PFSK-1 (cell line): ENCODE measurements around the gene KCNH6.

Experiments
- FOXP2 ChIP-seq: optimal IDR thresholded peaks from 2 replicates; pipeline ENCODE3; 2011; ENCODE audit warnings: borderline replicate concordance, control low read depth, inconsistent platforms; ENCODE audit not compliant: insufficient read depth; ENCODE audit errors: extremely low read length, extremely low read depth
- POLR2AphosphoS5 ChIP-seq: IDR thresholded peaks from 2 replicates; pipeline ENCODE4 v1.6.1; 2012; ENCODE audit warnings: low read depth, mild to moderate bottlenecking, control low read depth, low read length, moderate library complexity
- SIN3A ChIP-seq: IDR thresholded peaks from 2 replicates; pipeline ENCODE4 v1.6.1; 2012; ENCODE audit warnings: mild to moderate bottlenecking, low read length, moderate library complexity, borderline replicate concordance; ENCODE audit not compliant: insufficient read depth
- TAF1 ChIP-seq: IDR thresholded peaks from 2 replicates; pipeline ENCODE4 v1.6.1; 2012; ENCODE audit warnings: low read length, control low read depth, borderline replicate concordance; ENCODE audit not compliant: insufficient read depth
- TF ChIP-seq, protein P1 (sequence below), 2 experiments: IDR thresholded peaks; 2 replicates each; pipeline versions ENCODE4 v1.6.1 to v1.8.0; 2011 to 2012; ENCODE audit warnings: low read depth in 2 of 2, low read length in 2 of 2, control low read depth in 1 of 2, inconsistent platforms in 1 of 2, mild to moderate bottlenecking in 1 of 2, moderate library complexity in 1 of 2; ENCODE audit not compliant: insufficient read depth in 1 of 2

The KCNH6 gene

DNA sequence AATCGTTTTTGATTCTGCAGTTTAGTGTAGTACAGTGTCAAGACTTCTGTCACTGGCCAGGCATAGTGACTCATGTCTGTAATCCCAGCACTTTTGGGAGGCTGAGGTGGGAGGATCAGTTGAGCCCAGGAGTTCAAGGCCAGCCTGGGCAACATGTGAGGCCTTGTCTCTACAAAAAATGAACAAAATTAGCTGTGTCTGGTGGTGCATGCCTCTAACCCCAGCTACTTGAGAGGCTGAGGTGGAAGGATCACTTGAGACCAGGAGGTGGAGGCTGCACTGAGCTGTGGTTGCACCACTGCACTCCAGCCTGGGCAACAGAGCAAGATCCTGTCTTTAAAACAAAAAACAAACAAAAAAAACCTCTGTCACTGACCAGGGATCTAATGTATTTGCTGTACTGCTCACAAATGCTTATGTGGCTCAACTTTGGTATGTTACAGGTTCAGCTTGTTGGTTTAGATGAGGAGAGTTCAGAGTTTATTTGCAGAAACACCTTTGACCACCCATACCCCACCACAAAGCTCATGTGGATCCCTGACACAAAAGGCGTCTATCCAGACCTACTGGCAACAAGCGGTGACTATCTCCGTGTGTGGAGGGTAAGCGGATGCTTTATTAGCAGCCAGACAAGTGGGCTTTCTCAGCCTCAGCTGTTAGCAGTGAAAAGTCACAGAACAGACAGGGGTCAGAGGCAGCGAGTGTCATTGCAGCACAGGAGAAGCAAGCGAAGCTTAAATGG is 55.0 kb downstream of the KCNH6 start:
- no peak for TF ChIP-seq POLR2AphosphoS5
- TF ChIP-seq, protein P1, sequence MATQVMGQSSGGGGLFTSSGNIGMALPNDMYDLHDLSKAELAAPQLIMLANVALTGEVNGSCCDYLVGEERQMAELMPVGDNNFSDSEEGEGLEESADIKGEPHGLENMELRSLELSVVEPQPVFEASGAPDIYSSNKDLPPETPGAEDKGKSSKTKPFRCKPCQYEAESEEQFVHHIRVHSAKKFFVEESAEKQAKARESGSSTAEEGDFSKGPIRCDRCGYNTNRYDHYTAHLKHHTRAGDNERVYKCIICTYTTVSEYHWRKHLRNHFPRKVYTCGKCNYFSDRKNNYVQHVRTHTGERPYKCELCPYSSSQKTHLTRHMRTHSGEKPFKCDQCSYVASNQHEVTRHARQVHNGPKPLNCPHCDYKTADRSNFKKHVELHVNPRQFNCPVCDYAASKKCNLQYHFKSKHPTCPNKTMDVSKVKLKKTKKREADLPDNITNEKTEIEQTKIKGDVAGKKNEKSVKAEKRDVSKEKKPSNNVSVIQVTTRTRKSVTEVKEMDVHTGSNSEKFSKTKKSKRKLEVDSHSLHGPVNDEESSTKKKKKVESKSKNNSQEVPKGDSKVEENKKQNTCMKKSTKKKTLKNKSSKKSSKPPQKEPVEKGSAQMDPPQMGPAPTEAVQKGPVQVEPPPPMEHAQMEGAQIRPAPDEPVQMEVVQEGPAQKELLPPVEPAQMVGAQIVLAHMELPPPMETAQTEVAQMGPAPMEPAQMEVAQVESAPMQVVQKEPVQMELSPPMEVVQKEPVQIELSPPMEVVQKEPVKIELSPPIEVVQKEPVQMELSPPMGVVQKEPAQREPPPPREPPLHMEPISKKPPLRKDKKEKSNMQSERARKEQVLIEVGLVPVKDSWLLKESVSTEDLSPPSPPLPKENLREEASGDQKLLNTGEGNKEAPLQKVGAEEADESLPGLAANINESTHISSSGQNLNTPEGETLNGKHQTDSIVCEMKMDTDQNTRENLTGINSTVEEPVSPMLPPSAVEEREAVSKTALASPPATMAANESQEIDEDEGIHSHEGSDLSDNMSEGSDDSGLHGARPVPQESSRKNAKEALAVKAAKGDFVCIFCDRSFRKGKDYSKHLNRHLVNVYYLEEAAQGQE (IDR thresholded peaks at IDR 0.05; ENCODE audit: insufficient read depth in 1 of 2, low read depth in 2 of 2, low read length in 2 of 2), result no peak
- no peak for TF ChIP-seq SIN3A

DNA sequence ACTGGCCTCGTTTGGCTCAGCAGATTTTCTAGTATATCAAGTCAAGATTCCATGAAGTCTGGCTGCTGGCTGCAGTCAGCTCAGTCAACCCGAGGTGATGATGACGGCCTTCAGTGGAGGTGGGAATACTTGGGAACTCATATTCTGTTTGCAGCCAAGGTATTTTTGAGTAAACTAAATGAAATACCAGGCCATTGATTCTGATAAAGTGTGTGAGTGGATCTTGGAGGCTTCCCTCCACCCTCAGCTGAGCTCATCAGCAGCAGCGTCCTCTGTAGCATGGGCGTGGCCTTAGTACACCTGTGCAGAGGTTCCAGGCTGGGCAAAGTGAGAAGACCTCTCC is 55.6 kb downstream of the KCNH6 start:
- no peak for TF ChIP-seq FOXP2
- TF ChIP-seq POLR2AphosphoS5, result no peak
- no peak for TF ChIP-seq TAF1
- TF ChIP-seq, protein P1 (IDR thresholded peaks at IDR 0.05; ENCODE audit: insufficient read depth in 1 of 2, low read depth in 2 of 2, low read length in 2 of 2), result no peak
- no peak for TF ChIP-seq SIN3A

DNA sequence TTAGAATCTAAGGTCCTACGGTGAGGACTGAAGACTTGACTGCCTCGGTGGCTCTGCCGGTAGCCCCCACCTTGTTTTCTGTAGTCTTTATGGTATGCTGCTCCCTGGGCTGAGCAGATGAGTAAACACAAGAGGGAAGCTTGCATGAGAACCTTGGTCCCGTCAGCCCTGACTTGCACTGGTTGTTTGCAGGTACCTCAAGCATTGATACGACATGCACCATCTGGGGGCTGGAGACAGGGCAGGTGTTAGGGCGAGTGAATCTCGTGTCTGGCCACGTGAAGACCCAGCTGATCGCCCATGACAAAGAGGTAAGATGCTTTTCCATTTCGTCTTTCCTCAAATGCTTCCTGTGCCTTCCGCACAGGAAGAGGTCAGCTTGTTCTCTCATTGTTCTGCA is 56.5 kb downstream of the KCNH6 start:
- TF ChIP-seq, protein P1 (IDR thresholded peaks at IDR 0.05; ENCODE audit: insufficient read depth in 1 of 2, low read depth in 2 of 2, low read length in 2 of 2), result no peak
- TF ChIP-seq FOXP2 (no peak), TAF1 (no peak), POLR2AphosphoS5 (no peak), SIN3A (no peak)

DNA sequence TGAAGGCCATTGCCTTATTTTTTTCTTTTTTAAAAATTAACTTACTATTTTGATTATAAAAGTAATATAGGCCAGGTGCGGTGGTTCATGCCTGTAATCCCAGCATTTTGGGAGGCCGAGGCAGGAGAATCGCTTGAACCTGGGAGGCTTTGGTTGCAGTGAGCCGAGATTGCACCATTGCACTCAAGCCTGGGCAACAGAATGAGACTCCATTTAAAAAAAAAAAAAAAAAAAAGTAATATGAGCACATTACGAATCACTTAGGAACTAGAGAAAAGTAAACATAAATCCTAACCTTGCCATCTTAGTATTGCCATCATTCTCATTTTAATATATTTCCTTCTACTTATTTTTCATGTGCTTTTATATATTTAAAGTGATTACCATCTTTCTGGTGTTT is 64.6 kb downstream of the KCNH6 start:
- TF ChIP-seq, protein P1 (IDR thresholded peaks at IDR 0.05; ENCODE audit: insufficient read depth in 1 of 2, low read depth in 2 of 2, low read length in 2 of 2), result no peak
- no peak for TF ChIP-seq POLR2AphosphoS5
- TF ChIP-seq SIN3A, result no peak
- TF ChIP-seq FOXP2, result no peak
- TF ChIP-seq TAF1, result no peak

DNA sequence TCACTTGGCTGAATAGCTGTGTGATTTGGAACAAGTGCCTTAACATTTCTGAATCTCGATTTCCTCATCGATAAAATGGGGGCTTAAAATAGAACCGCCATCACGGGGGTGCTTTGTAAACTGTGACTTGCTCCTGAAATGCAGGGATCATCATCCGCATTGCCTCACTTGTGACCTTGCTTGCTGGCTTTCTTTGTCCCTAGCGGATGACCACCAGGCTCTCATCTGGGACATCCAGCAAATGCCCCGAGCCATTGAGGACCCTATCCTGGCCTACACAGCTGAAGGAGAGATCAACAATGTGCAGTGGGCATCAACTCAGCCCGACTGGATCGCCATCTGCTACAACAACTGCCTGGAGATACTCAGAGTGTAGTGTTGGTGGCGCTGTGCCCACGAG is 65.6 kb downstream of the KCNH6 start:
- TF ChIP-seq POLR2AphosphoS5 (no peak), SIN3A (no peak), FOXP2 (no peak), TAF1 (no peak)
- TF ChIP-seq, protein P1 (IDR thresholded peaks at IDR 0.05; ENCODE audit: insufficient read depth in 1 of 2, low read depth in 2 of 2, low read length in 2 of 2), result no peak
